HG02642 (cell line): ENCODE results near the gene TFPI.
"Not testable (repeated sequence)": the region's sequence is repeated elsewhere in the genome, so short reads cannot be mapped to it uniquely, and the experiment has no call there.

Source experiments
- ATAC-seq: cut with Tn5 transposase; IDR thresholded peaks from one replicate; pipeline ENCODE4 v1.9.1; 2021; ENCODE audit warnings: mild to moderate bottlenecking; ENCODE audit not compliant: unreplicated experiment, poor library complexity

Gene TFPI

DNA sequence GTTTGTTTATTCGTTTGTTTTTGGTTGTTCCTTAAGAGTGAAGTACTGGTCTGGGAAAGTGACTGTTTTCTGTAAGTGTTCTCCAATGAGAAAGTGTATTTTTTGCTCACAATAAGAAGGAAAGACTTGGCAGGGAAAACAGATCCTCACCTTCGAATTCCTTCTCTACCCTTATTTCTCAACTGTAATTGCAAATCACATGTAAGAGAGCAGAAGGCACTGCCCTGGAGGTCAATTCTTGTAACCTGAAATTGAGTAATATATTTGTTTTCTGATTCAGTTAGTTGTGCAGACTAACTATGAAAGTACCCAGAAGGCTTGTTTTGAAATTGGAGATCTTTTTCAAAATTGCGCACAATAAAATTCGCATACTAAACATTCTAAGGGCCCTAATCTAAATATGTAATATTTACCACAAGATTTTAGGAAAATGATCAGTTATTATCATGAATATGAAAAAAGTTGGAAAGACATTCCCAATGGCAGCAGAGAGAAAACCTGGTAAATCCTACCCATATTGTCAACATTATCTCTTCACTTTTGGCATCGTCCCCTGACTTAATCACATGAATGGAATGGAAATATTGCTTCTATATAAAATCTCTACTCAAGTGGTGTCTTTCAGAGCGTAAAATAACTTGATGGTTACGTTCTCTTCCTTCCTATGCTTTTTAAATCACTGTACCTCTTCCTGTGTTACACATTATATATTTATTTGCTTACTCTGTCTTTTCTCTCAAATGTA is 24.1 kb downstream of the TFPI start:
- ATAC-seq = no peak

DNA sequence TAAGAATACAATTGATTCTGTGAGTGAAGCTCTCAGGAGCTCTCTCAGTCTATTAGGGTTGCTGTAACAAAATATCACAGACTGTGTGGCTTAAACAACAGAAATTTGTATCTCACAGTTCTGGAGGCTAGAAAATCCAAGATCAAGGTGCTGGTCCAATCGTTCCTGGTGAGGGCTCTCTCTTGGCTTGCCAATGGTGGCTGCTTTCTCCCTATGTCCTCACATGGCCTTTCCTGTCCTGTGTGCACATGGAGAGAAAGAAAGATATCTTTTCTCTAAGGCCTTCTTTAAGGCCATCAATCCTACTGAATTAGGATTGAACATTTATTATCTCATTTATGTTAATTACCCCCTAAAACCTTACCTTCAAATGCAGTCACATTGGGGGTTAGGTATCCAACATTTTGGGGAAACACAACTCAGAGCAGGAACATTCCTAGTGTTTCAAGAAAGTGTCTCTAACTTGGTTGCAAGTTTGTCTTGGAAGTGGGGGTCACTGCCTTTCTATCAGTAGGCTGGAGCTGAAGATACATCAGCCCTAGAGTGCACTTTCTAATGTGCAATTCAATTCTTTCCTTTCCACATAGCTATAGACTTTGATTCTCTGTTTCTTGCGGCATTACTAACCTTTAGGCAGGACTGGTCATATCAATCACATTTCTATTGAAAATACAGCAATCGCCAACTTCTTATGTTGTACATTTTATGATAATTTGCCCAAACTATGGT is 24.8 kb downstream of the TFPI start:
- ATAC-seq = no peak

DNA sequence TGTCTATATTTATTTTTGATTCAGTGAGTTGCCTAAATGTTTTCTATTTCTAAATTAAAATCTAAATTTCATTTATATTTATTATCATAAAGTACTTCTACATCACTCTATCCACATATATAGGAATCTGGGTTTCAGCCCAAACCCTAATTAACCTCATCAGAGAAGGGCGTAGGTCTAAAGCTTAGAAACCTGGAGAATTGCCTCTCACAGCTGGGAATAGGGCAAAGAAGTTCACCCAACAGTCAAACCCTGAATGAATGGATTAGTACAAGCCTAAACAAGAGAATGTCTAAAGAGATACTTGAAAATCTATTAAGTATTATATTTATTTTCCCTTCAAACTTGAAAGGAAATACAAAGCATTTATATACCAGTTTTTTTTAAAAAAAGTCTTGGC is 26.2 kb downstream of the TFPI start:
- no peak for ATAC-seq

DNA sequence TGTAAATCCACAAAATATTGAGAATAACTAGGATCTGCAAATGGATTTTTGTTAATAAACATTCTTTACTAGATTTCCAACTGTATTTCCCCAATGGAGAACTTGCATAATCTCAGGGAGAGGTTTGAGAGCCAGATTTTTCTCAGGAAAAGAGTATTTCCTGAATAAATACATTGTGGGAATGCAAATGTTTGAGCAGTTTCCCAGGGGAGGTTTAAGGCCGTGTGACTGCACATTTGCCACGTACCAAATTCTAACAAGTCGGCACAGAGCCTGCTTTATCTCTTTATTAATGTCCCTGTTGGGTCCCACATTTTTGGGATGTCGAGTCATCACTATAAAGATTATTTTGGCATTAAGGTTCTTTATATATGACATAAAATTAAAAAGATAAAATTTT is 27.0 kb downstream of the TFPI start:
- no peak for ATAC-seq

DNA sequence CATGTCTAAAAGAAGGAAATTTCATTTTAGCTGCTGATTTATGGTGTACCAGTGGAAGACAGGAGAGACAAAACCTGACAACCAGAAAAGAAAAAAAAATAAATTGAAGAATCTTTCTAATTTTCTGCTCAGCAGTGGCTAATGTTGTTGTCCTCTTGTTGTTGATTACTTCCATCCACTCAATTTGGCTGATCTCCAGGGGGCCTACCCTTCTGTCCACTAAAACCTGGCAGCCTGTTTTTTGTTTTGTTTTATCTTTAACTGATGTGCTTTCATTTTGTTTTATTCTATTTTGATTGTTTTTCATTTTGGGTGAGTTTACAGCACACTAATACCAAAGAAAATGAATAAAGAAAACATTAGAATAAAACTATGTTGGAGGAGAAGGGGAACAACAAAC is 27.4 kb downstream of the TFPI start:
- no peak for ATAC-seq

DNA sequence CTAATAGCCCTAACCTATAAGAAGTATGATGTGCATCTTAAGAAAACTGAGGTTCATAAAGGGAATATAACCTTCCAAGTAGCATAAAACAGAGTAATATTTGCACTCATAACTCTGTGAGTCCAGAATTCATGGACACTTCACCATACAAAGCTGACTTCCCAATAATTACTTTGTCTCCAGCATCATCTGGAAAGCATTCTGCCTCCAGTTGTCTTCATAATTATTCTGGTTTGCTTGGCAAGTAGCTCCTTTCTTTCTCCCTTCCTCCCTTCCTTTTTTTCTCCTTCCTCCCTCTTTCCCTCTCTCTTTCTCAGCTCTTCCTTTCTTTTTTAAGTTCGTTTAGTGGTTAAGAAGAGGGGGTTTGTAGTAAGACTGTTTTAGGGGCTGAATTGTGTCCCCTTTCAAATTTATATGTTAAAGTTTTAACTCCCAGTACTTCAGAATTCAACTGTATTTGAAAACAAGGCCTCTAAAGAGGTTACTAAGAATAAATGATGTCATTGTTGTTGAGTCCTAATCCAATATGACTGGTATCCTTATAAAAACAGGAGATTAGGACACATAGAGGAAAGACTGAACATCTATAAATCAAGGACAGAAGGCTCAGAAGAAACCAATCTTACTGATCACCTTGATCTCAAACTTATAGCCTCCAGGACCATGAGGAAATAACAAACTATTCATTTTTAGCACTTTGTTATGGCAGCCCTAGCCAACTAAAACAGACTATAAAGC is 28.9 kb downstream of the TFPI start:
- ATAC-seq = no peak

DNA sequence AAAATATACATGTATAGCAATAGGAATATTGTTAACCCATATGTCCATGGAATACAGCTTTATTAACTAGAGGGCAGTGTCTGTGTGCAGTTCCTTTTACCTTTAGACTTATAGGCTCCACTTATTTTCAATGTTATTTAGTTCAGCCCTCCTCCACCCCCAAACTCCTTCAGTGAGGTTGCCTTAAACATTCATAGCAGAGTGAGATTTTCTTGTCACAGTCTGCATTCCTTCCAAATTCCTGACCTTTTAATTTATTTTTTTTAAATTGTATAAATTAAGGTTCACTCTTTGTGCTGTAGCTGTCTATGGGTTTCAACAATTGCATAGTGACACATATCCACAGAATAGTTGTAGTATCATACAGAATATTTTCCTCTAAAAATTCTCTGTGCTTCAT is 30.9 kb downstream of the TFPI start:
- no peak for ATAC-seq

DNA sequence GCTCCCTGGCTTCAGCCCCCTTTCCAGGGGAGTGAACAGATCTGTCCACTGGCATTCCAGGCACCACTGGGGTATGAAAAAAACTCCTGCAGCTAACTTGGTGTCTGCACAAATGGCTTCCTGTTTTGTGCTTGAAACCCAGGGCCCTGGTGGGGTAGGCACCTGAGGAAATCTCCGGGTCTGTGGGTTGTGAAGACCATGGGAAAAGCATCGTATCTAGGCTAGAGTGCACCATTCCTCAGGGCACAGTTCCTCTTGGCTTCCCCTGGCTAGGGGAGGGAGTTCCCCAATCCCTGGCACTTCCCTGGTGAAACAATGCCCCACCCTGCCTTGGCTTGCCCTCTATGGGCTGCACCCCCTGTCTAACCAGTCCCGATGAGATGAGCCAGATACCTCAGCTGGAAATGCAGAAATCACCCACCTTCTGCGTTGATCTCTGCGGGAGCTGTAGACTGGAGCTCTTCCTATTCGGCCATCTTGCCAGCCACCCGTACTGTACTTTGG is 34.1 kb downstream of the TFPI start:
- ATAC-seq = no peak

DNA sequence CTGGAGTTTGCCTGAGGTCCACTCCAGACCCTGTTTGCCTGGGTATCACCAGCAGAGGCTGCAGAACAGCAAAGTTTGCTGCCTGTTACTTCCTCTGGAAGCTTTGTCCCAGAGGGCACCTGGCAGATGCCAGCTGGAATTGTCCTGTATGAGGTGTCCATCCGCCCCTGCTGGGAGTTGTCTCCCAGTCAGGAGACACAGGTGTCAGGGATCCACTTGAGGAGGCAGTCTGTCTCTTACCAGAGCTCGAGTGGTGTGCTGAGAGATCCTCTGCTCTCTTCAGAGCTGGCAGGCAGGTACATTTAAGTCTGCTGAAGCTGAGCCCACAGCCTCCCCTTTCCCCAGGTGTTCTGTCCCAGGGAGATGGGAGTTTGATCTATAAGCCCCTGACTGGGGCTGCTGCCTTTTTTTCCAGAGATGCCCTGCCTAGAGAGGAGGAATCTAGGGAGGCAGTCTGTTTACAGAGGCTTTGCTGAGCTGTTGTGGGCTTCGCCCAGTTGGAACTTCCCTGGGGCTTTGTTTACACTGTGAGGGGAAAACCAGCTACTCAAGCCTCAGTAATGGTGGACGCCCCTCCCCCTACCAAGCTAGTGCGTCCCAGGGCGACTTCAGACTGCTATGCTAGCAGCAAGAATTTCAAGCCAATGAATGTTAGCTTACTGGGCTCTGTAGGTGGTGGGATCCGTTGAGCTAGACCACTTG is 34.7 kb downstream of the TFPI start:
- ATAC-seq = no peak

DNA sequence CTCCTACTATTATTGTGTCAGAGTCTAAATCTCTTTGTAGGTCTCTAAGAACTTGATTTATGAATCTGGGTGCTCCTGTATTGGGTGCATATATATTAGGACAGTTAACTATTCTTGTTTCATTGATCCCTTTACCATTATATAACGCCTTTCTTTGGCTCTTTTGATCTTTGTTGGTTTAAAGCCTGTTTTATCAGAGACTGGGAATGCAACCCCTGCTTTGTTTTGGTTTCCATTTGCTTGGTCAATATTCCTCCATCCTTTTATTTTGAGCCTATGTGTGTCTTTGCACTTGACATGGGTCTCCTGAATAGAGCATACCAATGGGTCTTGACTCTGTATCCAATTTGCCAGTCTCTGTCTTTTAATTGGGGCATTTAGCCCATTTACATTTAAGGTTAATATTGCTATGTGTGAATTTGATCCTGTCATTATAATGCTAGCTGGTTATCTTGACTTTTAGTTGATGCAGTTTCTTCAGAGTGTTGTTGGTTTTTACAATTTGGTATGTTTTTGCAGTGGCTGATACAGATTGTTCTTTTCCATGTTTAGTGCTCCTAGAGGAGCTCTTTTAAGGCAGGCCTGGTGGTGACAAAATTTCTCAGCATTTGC is 36.4 kb downstream of the TFPI start:
- ATAC-seq = not testable (repeated sequence)

DNA sequence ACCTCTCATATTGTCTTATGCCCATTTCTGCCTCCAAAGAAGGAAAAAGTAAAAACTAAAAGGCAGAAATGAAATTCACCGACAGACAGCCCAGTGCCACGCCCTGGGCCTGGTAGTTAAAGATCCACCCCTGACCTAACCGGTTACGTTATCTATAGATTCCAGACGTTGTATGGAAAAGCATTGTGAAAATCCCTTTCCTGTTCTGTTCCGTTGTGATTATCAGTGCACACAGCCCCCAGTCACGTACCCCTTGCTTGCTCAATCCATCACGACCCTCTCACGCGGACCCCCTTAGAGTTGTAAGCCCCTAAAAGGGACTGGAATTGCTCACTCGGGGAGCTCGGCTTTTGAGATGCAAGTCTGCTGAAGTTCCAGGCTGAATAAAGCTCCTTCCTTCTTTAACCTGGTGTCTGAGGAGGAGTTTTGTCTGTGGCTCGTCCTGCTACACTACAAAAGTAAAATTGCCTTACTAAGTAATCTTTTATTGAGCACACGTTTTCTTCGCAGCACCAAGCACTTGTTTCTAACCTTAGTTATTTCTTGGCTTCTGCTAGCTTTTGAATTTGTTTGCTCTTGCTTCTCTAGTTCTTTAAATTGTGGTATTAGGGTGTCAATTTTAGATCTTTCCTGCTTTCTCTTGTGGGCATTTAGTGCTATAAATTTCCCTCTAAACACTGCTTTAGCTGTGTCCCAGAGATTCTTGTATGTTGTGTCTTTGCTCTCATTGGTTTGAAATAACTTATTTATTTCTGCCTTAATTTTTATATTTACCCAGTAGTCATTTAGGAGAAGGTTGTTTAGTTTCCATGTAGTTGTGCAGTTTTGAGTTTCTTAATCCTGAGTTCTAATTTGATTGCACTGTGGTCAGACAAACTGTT is 37.4 kb downstream of the TFPI start:
- not testable (repeated sequence) for ATAC-seq

DNA sequence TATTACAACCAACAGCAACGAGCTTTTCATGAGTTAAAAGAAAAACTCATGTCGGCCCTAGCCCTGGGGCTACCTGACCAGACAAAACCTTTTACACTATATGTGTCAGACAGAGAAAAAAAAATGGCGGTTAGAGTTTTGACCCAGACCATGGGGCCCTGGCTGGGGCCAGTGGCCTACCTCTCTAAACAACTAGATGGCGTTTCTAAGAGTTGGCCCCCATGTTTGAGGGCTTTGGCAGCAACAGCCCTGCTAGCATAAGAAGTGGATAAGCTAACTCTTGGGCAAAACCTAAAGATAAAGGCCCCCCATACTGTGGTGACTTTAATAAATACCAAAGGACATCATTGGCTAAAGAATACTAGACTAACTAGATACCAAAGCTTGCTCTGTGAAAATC is 39.3 kb downstream of the TFPI start:
- no peak for ATAC-seq

DNA sequence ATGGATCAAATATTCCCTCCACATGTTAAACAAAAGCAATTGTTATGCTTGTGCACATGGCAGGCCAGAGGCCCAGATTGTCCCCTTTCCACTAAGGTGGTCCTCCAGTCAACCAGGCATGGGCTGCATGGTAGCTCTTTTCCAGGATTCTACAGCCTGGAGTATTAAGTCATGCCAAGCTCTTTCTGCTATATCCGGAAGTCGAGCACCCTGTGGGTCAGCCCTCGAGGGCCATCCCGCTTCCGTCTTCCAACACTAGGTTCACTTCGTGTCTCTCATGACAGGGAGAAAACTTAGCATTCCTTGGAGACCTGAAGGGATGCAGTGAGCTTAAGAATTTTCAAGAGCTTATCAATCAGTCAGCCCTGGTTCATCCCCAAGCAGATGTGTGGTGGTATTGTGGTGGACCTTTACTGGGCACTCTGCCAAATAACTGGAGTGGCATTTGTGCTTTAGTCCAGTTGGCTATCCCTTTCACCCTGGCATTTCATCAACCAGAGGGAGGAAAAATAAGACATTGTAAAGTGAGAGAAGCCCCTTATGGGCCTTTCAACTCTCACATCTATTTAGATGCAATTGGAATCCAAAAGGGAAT is 39.9 kb downstream of the TFPI start:
- not testable (repeated sequence) for ATAC-seq

DNA sequence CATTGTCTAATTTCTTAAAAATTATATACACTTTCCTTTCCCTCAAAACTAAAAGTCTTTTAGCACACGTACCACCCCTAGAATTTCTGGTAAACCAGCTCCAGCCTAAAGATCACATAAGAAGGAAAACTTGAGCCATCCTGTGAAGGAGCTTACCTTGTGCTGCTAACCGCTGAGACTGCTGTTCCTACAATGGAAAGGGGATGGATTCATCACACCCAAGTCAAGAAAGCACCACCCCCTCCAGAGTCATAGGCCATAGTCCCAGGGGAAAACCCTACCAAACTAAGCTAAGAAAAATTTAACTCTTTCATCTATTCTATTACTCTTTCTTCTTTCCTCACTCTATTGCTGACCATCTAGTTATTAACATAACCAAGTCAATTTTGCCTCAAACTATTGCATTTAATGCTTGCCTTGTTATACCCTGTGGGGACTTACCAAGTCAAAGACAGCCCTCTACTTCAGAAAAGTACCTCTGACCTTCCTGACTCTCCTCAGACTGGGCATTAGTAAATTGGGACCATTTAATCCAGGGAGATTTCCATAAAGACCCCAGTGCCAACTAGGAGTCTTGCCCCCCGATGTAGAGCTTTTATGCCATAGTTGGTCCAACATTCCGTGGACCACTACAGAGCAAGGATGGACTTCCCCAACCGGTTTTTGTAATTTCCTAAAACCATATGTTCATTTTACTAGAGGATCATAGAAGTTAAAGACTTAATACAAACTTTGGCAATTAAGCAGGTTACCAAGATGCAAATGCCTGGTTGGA is 40.6 kb downstream of the TFPI start:
- ATAC-seq = not testable (repeated sequence)

DNA sequence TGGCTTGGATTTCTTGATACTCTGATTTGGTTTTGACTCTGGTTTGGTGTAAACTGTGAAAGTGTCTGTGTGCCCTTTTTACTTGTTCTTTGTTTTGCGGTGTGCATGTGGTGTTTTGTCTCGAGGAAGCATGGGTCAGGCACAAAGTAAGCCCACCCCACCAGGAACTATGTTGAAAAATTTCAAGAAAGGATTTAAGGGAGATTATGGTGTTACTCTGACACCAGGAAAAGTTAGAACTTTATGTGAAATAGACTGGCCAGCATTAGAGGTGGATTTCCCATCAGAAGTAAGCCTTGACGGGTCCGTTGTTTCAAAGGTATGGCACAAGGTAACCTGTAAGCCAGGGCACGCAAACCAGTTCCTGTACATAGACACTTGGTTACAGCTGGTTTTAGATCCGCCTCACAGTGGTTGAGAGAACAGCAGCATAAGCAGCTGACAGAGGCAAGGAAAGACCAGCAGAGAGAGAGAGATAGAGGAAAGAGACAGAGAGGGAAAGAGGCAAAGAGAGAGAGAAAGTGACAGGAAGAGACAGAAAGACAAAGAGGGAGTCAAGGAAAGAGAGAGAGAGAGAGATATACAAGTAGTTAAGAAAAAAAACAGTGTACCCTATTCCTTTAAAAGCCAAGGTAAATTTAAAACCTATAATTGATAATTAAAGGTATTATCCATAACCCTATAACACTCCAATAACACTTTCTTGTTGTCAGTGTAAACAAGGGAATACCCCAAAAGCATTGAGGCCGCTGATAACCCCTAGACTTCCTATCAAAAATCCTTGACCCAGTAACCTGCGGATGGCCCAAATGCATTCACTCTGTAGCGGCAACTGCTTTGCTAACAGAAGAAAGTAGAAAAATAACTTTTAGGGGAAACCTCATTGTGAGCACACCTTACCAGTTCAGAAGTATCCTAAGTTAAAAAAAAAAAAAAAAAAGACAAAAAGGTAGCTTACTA is 42.6 kb downstream of the TFPI start:
- no peak for ATAC-seq

DNA sequence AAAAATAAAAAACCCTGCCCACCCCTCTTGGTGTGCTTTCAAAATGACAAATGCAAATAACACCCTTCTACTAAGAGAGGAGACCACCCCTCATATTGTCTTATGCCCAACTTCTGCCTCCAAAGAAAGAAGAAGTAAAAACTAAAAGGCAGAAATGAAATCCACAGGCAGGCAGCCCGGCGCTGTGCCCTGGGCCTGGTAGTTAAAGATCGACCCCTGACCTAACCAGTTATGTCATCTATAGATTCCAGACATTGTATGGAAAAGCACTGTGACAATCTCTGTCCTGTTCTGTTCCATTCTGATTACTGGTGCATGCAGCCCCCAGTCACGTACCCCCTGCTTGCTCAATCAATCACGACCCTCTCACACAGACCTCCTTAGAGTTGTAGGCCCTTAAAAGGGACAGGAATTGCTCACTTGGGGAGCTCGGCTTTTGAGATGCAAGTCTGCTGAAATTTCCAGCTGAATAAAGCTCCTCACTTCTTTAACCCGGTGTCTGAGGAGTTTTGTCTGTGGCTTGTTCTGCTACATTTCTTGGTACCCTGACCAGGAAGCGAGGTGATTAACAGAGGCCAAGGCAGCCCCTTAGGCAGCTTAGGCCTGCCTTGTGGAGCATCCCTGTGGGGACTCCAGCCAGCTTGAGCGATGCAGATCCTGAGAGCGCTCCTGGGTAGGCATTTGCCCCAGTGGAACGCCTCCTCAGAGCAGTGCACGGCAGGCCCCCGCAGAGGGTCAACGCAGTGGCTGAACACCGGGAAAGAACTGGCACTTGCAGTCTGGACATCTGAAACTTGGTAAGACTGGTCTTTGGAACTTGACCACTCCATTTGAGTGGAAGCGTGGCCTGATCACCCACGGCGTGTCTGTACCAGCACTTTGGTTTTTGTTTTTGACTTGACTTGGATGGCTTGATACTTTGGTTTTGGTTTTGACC is 43.5 kb downstream of the TFPI start:
- not testable (repeated sequence) for ATAC-seq
